Neural progenitor cell (in vitro differentiated cells): ENCODE measurements around the gene TSPYL2. TPM values are rescaled to one million over a fixed set of nuclear protein-coding genes. Genes with fewer than 3 reads are reported as not detected.
A peak's percentile ranks its signal among the peaks of the same experiment; 100 is the strongest.

Source experiments
- DNase-seq: peaks from one replicate; pipeline ENCODE4 v3.0.0-alpha.2; 2016; ENCODE audit warnings: low spot score
- H2AFZ ChIP-seq: fragments of 200-600 bp; sonication (generic); replicated peaks from 2 replicates; pipeline ENCODE4 v1.6.1; 2016; ENCODE audit warnings: antibody characterized with exemption
- H3F3A ChIP-seq: fragments of 200-600 bp; sonication (generic); 2 replicates; pipeline ENCODE4 v1.6.1; 2016; ENCODE audit warnings: antibody characterized with exemption, low read depth
- H3K27ac ChIP-seq: fragments of 200-600 bp; sonication (generic); 2 replicates; pipeline ENCODE4 v1.5.1; 2016; ENCODE audit warnings: mild to moderate bottlenecking
- H3K27me3 ChIP-seq: fragments of 200-600 bp; sonication (generic); 2 replicates; pipeline ENCODE4 v1.6.1; 2016; ENCODE audit warnings: mild to moderate bottlenecking, moderate library complexity
- H3K36me3 ChIP-seq: fragments of 200-600 bp; sonication (generic); 2 replicates; pipeline ENCODE4 v1.5.1; 2016
- H3K4me1 ChIP-seq: fragments of 200-600 bp; sonication (generic); 2 replicates; pipeline ENCODE4 v1.6.1; 2016; ENCODE audit warnings: mixed run types
- H3K4me2 ChIP-seq: fragments of 200-600 bp; sonication (generic); 2 replicates; pipeline ENCODE4 v1.6.1; 2016
- H3K4me3 ChIP-seq: fragments of 200-600 bp; sonication (generic); 2 replicates; pipeline ENCODE4 v1.5.1; 2016
- H3K79me2 ChIP-seq: fragments of 200-600 bp; sonication (generic); 2 replicates; pipeline ENCODE4 v1.6.1; 2016; ENCODE audit warnings: low read depth
- H3K9ac ChIP-seq: fragments of 200-600 bp; sonication (generic); 2 replicates; pipeline ENCODE4 v1.6.1; 2016
- H3K9me3 ChIP-seq: fragments of 200-600 bp; sonication (generic); 2 replicates; pipeline ENCODE4 v1.5.1; 2016; ENCODE audit warnings: low read depth
- H4K20me1 ChIP-seq: fragments of 200-600 bp; sonication (generic); 2 replicates; pipeline ENCODE4 v1.6.1; 2016; ENCODE audit warnings: low read depth
- H3K27ac Mint-ChIP-seq: 3 replicates; pipeline ENCODE4 v1.8.0; 2021; ENCODE audit warnings: mixed read lengths
- H3K27me3 Mint-ChIP-seq: 2 replicates; pipeline ENCODE4 v1.8.0; 2022; ENCODE audit warnings: low read depth, mild to moderate bottlenecking, inconsistent platforms, moderate library complexity, mixed read lengths; ENCODE audit not compliant: insufficient read depth
- H3K36me3 Mint-ChIP-seq: 3 replicates; pipeline ENCODE4 v1.8.0; 2021; ENCODE audit warnings: mixed read lengths
- H3K4me1 Mint-ChIP-seq: 3 replicates; pipeline ENCODE4 v1.8.0; 2021; ENCODE audit warnings: mixed read lengths
- H3K4me3 Mint-ChIP-seq: 3 replicates; pipeline ENCODE4 v1.8.0; 2021; ENCODE audit warnings: mild to moderate bottlenecking, moderate library complexity, mixed read lengths
- H3K9me3 Mint-ChIP-seq: 3 replicates; pipeline ENCODE4 v1.8.0; 2020; ENCODE audit warnings: mixed read lengths
- EZH2 ChIP-seq: fragments of 200-600 bp; sonication (generic); IDR thresholded peaks from 2 replicates; pipeline ENCODE4 v1.6.1; 2017; ENCODE audit warnings: antibody characterized with exemption, mild to moderate bottlenecking, moderate library complexity
- EZH2phosphoT487 ChIP-seq: fragments of 200-600 bp; sonication (generic); IDR thresholded peaks from 2 replicates; pipeline ENCODE4 v1.6.1; 2017; ENCODE audit warnings: antibody characterized with exemption
- total RNA-seq: library from RNA; depleted of rRNA; stranded (reverse); fragments of >200 nt; gene quantifications from 2 replicates; pipeline ENCODE4 v1.2.3, GENCODE V29; 2015; ENCODE audit warnings: low replicate concordance
- TF ChIP-seq, protein P1 (sequence below): fragments of 200-600 bp; sonication (generic); IDR thresholded peaks from 2 replicates; pipeline ENCODE4 v1.5.1; 2017; ENCODE audit warnings: antibody characterized with exemption, mild to moderate bottlenecking

The TSPYL2 gene
- total RNA-seq, 1 donor from 2014 or later, result 37.1 TPM

DNA sequence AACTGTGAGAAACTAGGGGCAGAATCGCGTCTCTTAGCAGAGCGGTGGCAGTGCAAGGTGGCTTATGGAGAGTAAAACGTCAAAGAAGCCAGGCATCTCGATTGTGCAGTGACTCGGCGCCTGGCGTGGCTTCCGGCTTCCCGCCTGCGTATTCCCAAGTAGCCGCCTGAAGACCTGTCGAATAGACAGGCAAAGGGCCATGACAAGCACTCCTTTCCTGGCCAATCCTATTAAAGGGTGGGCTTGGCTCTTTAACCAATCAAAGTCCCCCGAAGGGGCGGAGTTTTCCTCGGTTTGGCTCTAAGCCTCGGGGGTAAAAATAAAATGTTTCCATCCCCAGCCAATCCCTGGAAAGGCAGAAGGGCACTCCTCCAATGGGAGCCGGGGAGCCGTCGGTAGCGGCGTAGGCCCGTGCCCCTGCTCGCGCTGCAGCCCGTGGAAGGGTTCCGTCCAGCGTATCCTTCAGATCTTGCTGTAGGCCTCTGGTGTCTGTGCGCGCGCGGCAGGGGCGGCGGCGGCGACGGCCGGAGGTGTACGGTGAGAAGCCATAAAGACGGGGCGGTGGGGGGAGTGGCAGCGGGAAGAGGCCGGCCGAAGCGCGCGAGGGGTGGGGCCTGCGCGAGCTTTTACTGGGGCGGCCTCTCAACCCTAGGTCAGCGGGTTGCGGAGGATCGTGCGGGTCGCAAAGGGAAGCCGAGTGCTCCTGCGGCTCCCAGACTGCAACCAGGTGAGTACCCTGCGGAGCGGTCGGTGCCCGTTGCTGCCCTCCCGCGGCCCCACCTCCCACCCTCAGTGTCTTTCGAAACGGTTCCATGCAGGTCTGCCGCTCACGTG lies 11.8 kb downstream of the TSPYL2 start, which contains the start of gene KANTR:
Gene KANTR (plus strand): TSS at position 395 of the 834 bp plus-strand sequence. CDS start 30,131 bp downstream, outside the sequence.
- peak within 1 kb of the TSS; percentile 66 for H3K4me3 ChIP-seq
- no peak for TF ChIP-seq EZH2
- TF ChIP-seq, protein P1, sequence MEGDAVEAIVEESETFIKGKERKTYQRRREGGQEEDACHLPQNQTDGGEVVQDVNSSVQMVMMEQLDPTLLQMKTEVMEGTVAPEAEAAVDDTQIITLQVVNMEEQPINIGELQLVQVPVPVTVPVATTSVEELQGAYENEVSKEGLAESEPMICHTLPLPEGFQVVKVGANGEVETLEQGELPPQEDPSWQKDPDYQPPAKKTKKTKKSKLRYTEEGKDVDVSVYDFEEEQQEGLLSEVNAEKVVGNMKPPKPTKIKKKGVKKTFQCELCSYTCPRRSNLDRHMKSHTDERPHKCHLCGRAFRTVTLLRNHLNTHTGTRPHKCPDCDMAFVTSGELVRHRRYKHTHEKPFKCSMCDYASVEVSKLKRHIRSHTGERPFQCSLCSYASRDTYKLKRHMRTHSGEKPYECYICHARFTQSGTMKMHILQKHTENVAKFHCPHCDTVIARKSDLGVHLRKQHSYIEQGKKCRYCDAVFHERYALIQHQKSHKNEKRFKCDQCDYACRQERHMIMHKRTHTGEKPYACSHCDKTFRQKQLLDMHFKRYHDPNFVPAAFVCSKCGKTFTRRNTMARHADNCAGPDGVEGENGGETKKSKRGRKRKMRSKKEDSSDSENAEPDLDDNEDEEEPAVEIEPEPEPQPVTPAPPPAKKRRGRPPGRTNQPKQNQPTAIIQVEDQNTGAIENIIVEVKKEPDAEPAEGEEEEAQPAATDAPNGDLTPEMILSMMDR, result peak; percentile 11
- no peak for TF ChIP-seq EZH2phosphoT487

DNA sequence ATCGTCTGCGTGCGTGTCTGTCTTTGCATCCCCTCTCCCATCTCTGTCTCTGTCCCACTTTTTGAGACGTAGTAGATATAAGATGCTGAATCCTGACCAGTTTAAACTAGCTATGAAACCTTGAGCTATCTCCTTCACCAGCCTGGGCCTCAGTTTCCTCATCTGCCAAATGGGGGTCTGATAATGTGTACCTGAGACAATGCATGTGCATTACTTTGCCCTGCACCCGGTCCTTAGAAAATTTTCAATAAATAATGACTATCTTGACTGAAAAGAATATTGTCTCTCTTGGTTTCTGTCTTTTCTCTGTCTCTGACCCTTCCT lies 12.4 kb downstream of the TSPYL2 start:
- Histone ChIP-seq H3F3A (peaks cover 4% of the 10 kb centered on the region), H4K20me1 (no peaks in the 10 kb centered on the region), H3K27ac (peak overlapping the region; percentile 83), H3K9me3 (no peaks in the 10 kb centered on the region), H3K4me2 (peak overlapping the region; percentile 73), H3K79me2 (peaks cover 19% of the 10 kb centered on the region), H3K36me3 (no peaks in the 10 kb centered on the region), H3K9ac (peak overlapping the region; percentile 41), H3K27me3 (no peaks in the 10 kb centered on the region), H3K4me1 (no peaks in the 10 kb centered on the region), H2AFZ (peak overlapping the region; percentile 48), H3K4me3 (peak overlapping the region; percentile 66)
- H3K36me3 Mint-ChIP-seq, result peaks cover 3% of the 10 kb centered on the region
- TF ChIP-seq EZH2 (no peak), EZH2phosphoT487 (no peak)
- TF ChIP-seq, protein P1, result no peak
- peaks cover 6% of the 10 kb centered on the region for H3K9me3 Mint-ChIP-seq
- peak overlapping the region; percentile 92 for H3K4me3 Mint-ChIP-seq
- no peak for DNase-seq
- H3K4me1 Mint-ChIP-seq, result peaks cover 2% of the 10 kb centered on the region
- peak overlapping the region; percentile 38 for H3K27ac Mint-ChIP-seq
- peaks cover 2% of the 10 kb centered on the region for H3K27me3 Mint-ChIP-seq

More for the DNA sequence above, 11.8 kb downstream of the TSPYL2 start, which contains the start of gene KANTR:
- no peaks in the 10 kb centered on the region for H3K36me3 Mint-ChIP-seq
- H3K27ac ChIP-seq, result peak within 1 kb of the TSS; percentile 83
- peaks cover 2% of the 10 kb centered on the region for H3K27me3 Mint-ChIP-seq
- H3K4me1 Mint-ChIP-seq, result peaks cover 2% of the 10 kb centered on the region
- peak within 1 kb of the TSS; percentile 64 for H2AFZ ChIP-seq
- H3K79me2 ChIP-seq, result peaks cover 19% of the 10 kb centered on the region
- H3K27ac Mint-ChIP-seq, result peak within 1 kb of the TSS; percentile 38
- H4K20me1 ChIP-seq, result no peaks in the 10 kb centered on the region
- DNase-seq, result peak; percentile 96
- peak within 1 kb of the TSS; percentile 73 for H3K4me2 ChIP-seq
- H3K9ac ChIP-seq, result peak within 1 kb of the TSS; percentile 41
- peaks cover 4% of the 10 kb centered on the region for H3F3A ChIP-seq
- H3K9me3 Mint-ChIP-seq, result peaks cover 3% of the 10 kb centered on the region
- no peaks in the 10 kb centered on the region for H3K9me3 ChIP-seq
- no peaks in the 10 kb centered on the region for H3K4me1 ChIP-seq
- H3K4me3 Mint-ChIP-seq, result peak within 1 kb of the TSS; percentile 92
- no peaks in the 10 kb centered on the region for H3K27me3 ChIP-seq
- no peaks in the 10 kb centered on the region for H3K36me3 ChIP-seq

DNA sequence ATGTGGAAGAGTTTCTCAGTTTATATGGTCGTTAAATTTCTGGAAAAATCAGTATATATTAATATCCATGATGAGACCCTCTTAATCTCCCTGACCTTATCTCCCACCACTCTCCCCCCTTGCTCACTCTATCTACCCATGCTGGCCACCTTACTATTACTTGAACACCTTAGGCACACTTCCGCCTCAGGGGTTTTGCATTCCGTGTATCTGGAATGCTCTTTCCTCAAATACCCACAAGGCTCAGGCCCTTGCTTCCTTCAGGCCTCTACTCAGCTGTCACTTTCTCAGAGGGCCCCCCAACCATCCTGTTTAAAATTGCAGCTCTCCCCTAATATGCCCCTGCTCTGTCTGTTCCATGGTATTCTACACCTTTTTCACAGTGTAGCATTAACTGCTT lies 13.6 kb downstream of the TSPYL2 start:
- H3K9me3 Mint-ChIP-seq, result peaks cover 8% of the 10 kb centered on the region
- no peaks in the 10 kb centered on the region for H3K36me3 ChIP-seq

More for the DNA sequence above, 13.6 kb downstream of the TSPYL2 start:
- TF ChIP-seq, protein P1, result no peak
- TF ChIP-seq EZH2 (no peak), EZH2phosphoT487 (no peak)
- H3K27ac ChIP-seq, result no peak overlapping the region
- H3K4me3 ChIP-seq, result no peak overlapping the region
- no peaks in the 10 kb centered on the region for H3K27me3 ChIP-seq
- no peak overlapping the region for H2AFZ ChIP-seq
- DNase-seq, result no peak
- H3K9ac ChIP-seq, result no peak overlapping the region
- Mint-ChIP-seq H3K27me3 (no peaks in the 10 kb centered on the region), H3K27ac (no peak overlapping the region), H3K36me3 (peaks cover 4% of the 10 kb centered on the region), H3K4me1 (peaks cover 2% of the 10 kb centered on the region), H3K4me3 (peak overlapping the region; percentile 63)
- no peak overlapping the region for H3K4me2 ChIP-seq
- H3K4me1 ChIP-seq, result no peaks in the 10 kb centered on the region
- peaks cover 19% of the 10 kb centered on the region for H3K79me2 ChIP-seq
- H4K20me1 ChIP-seq, result no peaks in the 10 kb centered on the region
- peaks cover 4% of the 10 kb centered on the region for H3F3A ChIP-seq
- no peaks in the 10 kb centered on the region for H3K9me3 ChIP-seq
